ENCODE data around the gene CPB2.

GRCh38 chr13:46006688-46007452 lies 98.0 kb downstream of the CPB2 start:
- TF ChIP-seq CTCF (IDR thresholded peaks at IDR 0.05; ENCODE audit: low read depth, low read length) (no peak), EZH2phosphoT487 (IDR thresholded peaks at IDR 0.05; ENCODE audit: low read depth) (no peak)

Data from OCI-LY3 (cell line).